Adrenal gland (tissue), 5 donors: ENCODE data around the gene NYNRIN.

Experiments used
- CTCF ChIP-seq, 6 experiments: fragments of 450-650 bp in 4 of 6; fragments of 200-600 bp in 2 of 6; sonication (generic) in 1 of 6; IDR thresholded peaks; 1 replicate in 5 of 6; 2 replicates in 1 of 6; pipeline versions ENCODE4 v1.5.1 to v1.8.0; 2016 to 2021; ENCODE audit warnings: antibody characterized with exemption in 6 of 6, mild to moderate bottlenecking in 2 of 6, moderate library complexity in 1 of 6
- POLR2A ChIP-seq, 2 donors: fragments of 450-650 bp; IDR thresholded peaks; one replicate each; pipeline ENCODE4 v1.6.1; 2017; ENCODE audit warnings: antibody characterized with exemption in 2 of 2, mild to moderate bottlenecking in 2 of 2, moderate library complexity in 1 of 2
- donor health status: DM: no; HTN: no; CAD: no.

GRCh38 chr14:24399999-24400718 lies 1.4 kb downstream of the NYNRIN start:
- TF ChIP-seq CTCF (IDR thresholded peaks at IDR 0.05) (no peak), POLR2A (IDR thresholded peaks at IDR 0.05) (no peak)
